GM12878 (cell line): ENCODE data around the gene TLR5. TPM values are rescaled to one million over a fixed set of nuclear protein-coding genes. Genes with fewer than 3 reads are reported as not detected.

ENCODE experiments used
- ATAC-seq: fragments of 200-7000 bp; cut with Tn5 transposase; 3 replicates; pipeline ENCODE4 v1.9.1; 2020; ENCODE audit warnings: mild to moderate bottlenecking, moderate library complexity
- BruUV-seq: library from RNA; stranded (reverse); fragments of 400-500 nt; replicated peaks from 2 replicates; lab custom pipeline; 2021; lab: Mats Ljungman, UMichigan
- CTCF ChIA-PET: fragments of 300-600 bp; sonication (Branson Sonifier 250); formaldehyde crosslinking; extraction: SDS; loops from one replicate; lab custom pipeline; 2021; ENCODE audit warnings: inconsistent platforms; lab: Yijun Ruan, JAX
- POLR2A ChIA-PET: fragments of 350-600 bp; formaldehyde crosslinking; extraction: SDS; loops from one replicate; lab custom pipeline; 2021; ENCODE audit warnings: inconsistent platforms; lab: Charles Lee
- RAD21 ChIA-PET: fragments of 300-600 bp; sonication (Branson Sonifier 250); formaldehyde crosslinking; loops from one replicate; lab custom pipeline; 2023; ENCODE audit warnings: antibody characterized with exemption; ENCODE audit not compliant: unreplicated experiment; lab: Charles Lee
- SMC1A ChIA-PET: fragments of 300-600 bp; sonication (Branson Sonifier 250); formaldehyde crosslinking; loops from one replicate; lab custom pipeline; 2023; ENCODE audit not compliant: unreplicated experiment, uncharacterized antibody; lab: Charles Lee
- DNase-seq: peaks from one replicate; pipeline ENCODE4 v3.0.0-alpha.2; 2011; ENCODE audit warnings: low read depth, low spot score
- FAIRE-seq: peaks from 3 replicates; lab custom pipeline; 2011; peaks lifted over from hg19 to GRCh38; lab: Jason Lieb, UNC
- H2AFZ ChIP-seq: 2 replicates; pipeline ENCODE4 v1.6.0; 2011; ENCODE audit warnings: low read depth, low read length, control low read depth; ENCODE audit not compliant: control insufficient read depth
- H3K27ac ChIP-seq: 2 replicates; pipeline ENCODE4 v1.5.1; 2011; ENCODE audit warnings: control low read depth; ENCODE audit not compliant: control insufficient read depth, insufficient read depth
- H3K27me3 ChIP-seq, 2 experiments: replicated peaks in 1 of 2; 2 replicates each; pipeline versions ENCODE4 v1.6.0 to v1.6.1; 2011; ENCODE audit warnings: low read length in 1 of 2; ENCODE audit not compliant: control insufficient read depth in 2 of 2, insufficient read depth in 2 of 2
- H3K36me3 ChIP-seq, 2 experiments: 2 replicates each; pipeline ENCODE4 v1.5.1; 2011; ENCODE audit warnings: low read length in 1 of 2; ENCODE audit not compliant: control insufficient read depth in 2 of 2, insufficient read depth in 2 of 2
- H3K4me1 ChIP-seq: 2 replicates; pipeline ENCODE4 v1.6.1; 2011; ENCODE audit warnings: mild to moderate bottlenecking, low read length, moderate library complexity, mixed read lengths; ENCODE audit not compliant: control insufficient read depth, insufficient read depth
- H3K4me2 ChIP-seq: 2 replicates; pipeline ENCODE4 v1.6.0; 2011; ENCODE audit warnings: control low read depth; ENCODE audit not compliant: control insufficient read depth, insufficient read depth
- H3K4me3 ChIP-seq: fragments of 200-600 bp; sonication (generic); 2 replicates; pipeline ENCODE4 v1.5.1; 2016
- H3K79me2 ChIP-seq: 2 replicates; pipeline ENCODE4 v1.6.0; 2011; ENCODE audit warnings: low read length; ENCODE audit not compliant: control insufficient read depth, insufficient read depth
- H3K9ac ChIP-seq: 2 replicates; pipeline ENCODE4 v1.8.0; 2011; ENCODE audit warnings: low read length, control low read depth, mixed read lengths; ENCODE audit not compliant: control insufficient read depth, insufficient read depth
- H3K9me3 ChIP-seq: replicated peaks from 3 replicates; pipeline ENCODE4 v1.5.1; 2011; ENCODE audit warnings: mild to moderate bottlenecking, low read length; ENCODE audit not compliant: control insufficient read depth, insufficient read depth
- H4K20me1 ChIP-seq: 2 replicates; pipeline ENCODE4 v1.6.0; 2011; ENCODE audit not compliant: control insufficient read depth, insufficient read depth
- KAT2A ChIP-seq: conservative IDR thresholded peaks from 2 replicates; pipeline ENCODE4 v1.6.1; 2011; ENCODE audit warnings: low read depth, low read length; ENCODE audit not compliant: control insufficient read depth
- SMC3 ChIP-seq: IDR thresholded peaks from 2 replicates; pipeline ENCODE4 v1.6.1; 2011; ENCODE audit warnings: low read length, improper control_type of control experiment, borderline replicate concordance
- ZNF207 ChIP-seq: fragments of 450-650 bp; IDR thresholded peaks from 2 replicates; pipeline ENCODE4 v1.6.1; 2014; ENCODE audit warnings: antibody characterized with exemption, mild to moderate bottlenecking, borderline replicate concordance
- ZNF384 ChIP-seq: IDR thresholded peaks from 2 replicates; pipeline ENCODE4 v1.6.1; 2012; ENCODE audit warnings: low read depth, mild to moderate bottlenecking, low read length, improper control_type of control experiment, borderline replicate concordance
- WGBS: methylation state at CpG from one replicate; pipeline ENCODE4 v1.1.6; 2016; ENCODE audit warnings: low lambda C conversion rate; ENCODE audit not compliant: insufficient replicate concordance, insufficient coverage; ENCODE audit errors: missing lambda C conversion rate; 5-methylcytosine and 5-hydroxymethylcytosine counted together
- in situ Hi-C: fragments of 300-500 bp; cut with MboI; formaldehyde crosslinking; loops from 9 replicates; pipeline ENCODE4 v1.14.3; 2018; ENCODE audit warnings: mixed read lengths
- intact Hi-C: fragments of 100-400 bp; cut with micrococcal nuclease; formaldehyde crosslinking; loops from one replicate; pipeline ENCODE4 v1.14.2; 2022; ENCODE audit not compliant: unreplicated experiment
- polyA plus RNA-seq, 11 experiments: library from polyadenylated mRNA; depleted of rRNA in 4 of 11; unstranded in 6 of 11; stranded (reverse) in 5 of 11; fragments of >200 nt; fragmentation: Nextera tagmentation in 4 of 11; fragmentation: Illumina TruSeq in 1 of 11; extraction: Ambion mirVana in 4 of 11; extraction: Trizol in 1 of 11; gene quantifications; 1 replicate in 1 of 11; 2 replicates in 10 of 11; pipeline versions ENCODE4 v1.2.1 to v1.2.3, GENCODE V29; 2011 to 2016; ENCODE audit warnings: inconsistent platforms in 2 of 11, missing spikeins in 2 of 11, low read depth in 1 of 11
- total RNA-seq, 4 experiments: library from RNA; depleted of rRNA in 3 of 4; stranded (reverse); fragments of >200 nt in 3 of 4; fragmentation: Illumina TruSeq in 1 of 4; extraction: Trizol in 1 of 4; gene quantifications; 2 replicates each; pipeline versions ENCODE4 v1.2.1 to v1.2.3, GENCODE V29; 2013 to 2021
- TF ChIP-seq, protein P1 (sequence below): IDR thresholded peaks from 2 replicates; pipeline ENCODE4 v1.6.1; 2011; ENCODE audit warnings: borderline replicate concordance, low read depth, mild to moderate bottlenecking, moderate library complexity, low read length; ENCODE audit not compliant: insufficient read depth, poor library complexity, severe bottlenecking
- TF ChIP-seq, protein P2 (sequence below): fragments of 450-650 bp; IDR thresholded peaks from 2 replicates; pipeline ENCODE4 v1.6.1; 2018; ENCODE audit warnings: mild to moderate bottlenecking, low read depth, moderate library complexity; ENCODE audit not compliant: partially characterized antibody
- TF ChIP-seq, protein P3 (sequence below): fragments of 150-350 bp; IDR thresholded peaks from 2 replicates; pipeline ENCODE4 v1.6.1; 2014; ENCODE audit warnings: mild to moderate bottlenecking, low read depth, low read length
- TF ChIP-seq, protein P4 (sequence below): fragments of 450-650 bp; IDR thresholded peaks from 2 replicates; pipeline ENCODE4 v1.6.1; 2017; ENCODE audit warnings: mild to moderate bottlenecking, moderate library complexity

The TLR5 gene
- total and polyA plus RNA-seq, 10 of the 15 experiments (the other 5 are each of a cell fraction or from before 2014, with no cell fraction given) = 0.34 to 5.3 (median 0.79) TPM

DNA sequence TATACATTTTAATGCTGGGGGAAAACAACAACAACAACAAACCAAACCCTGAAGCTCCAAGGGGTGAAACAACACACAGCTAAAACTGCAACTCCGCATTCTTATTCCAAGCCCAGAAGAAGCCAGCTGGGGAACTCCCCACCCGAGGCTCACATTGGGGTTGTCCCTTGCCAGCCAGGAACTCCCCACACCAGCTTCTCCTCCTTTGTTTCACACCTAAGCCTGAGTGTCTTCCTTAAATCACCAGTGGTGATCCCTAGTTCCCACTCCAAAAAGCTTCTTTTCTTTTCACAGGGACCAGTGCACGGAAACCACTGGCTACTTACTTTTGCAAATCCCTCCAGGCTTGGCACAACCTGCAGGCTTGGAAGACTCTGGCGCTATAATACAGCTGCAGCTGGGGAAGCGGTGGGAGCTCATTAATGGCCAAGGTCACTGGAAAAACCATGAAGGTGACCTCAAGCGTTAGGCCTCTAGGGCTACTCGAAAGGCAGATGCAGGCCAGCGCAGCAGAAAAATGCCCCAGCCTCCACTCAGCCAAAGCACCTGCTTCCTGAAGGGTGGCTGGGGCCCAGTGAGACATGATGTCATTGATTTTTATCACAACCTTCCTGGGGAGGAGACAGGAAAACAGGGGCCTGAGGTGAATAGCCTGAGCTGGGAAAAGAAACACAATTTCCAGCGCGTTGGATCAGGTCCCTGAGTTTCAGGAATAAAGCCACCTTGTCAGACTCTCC, 40.1 kb downstream of the TLR5 start:
- no peak overlapping the region for H3K4me3 ChIP-seq
- no peak overlapping the region for H3K9ac ChIP-seq
- CTCF ChIA-PET = interaction anchor here (0.8 to 3.6 kb wide), 4 partner anchors 13 to 22 kb away, joined by 3 to 21 read pairs (median 10); no protein-coding TSS in a partner anchor
- H4K20me1 ChIP-seq = no peaks in the 10 kb centered on the region
- H2AFZ ChIP-seq = no peak overlapping the region
- POLR2A ChIA-PET = interaction anchor here (0.6 kb wide), 1 partner anchor 402 kb away, joined by 5 read pairs; no protein-coding TSS in a partner anchor
- FAIRE-seq = no peak
- RAD21 ChIA-PET = no interaction called here
- no peaks in the 10 kb centered on the region for H3K36me3 ChIP-seq
- H3K4me1 ChIP-seq = no peaks in the 10 kb centered on the region
- H3K27me3 ChIP-seq = no peaks in the 10 kb centered on the region
- no TSS peak for BruUV-seq
- no peak overlapping the region for H3K4me2 ChIP-seq
- in situ Hi-C loops = no loop called here
- no peaks in the 10 kb centered on the region for H3K9me3 ChIP-seq
- SMC1A ChIA-PET = no interaction called here
- ATAC-seq = no peak
- H3K27ac ChIP-seq = no peak overlapping the region
- WGBS = 28% methylated on average over 10 of the region's 10 CpGs
- TF ChIP-seq SMC3 (no peak), ZNF207 (no peak), ZNF384 (no peak), KAT2A (no peak)
- TF ChIP-seq, protein P1, sequence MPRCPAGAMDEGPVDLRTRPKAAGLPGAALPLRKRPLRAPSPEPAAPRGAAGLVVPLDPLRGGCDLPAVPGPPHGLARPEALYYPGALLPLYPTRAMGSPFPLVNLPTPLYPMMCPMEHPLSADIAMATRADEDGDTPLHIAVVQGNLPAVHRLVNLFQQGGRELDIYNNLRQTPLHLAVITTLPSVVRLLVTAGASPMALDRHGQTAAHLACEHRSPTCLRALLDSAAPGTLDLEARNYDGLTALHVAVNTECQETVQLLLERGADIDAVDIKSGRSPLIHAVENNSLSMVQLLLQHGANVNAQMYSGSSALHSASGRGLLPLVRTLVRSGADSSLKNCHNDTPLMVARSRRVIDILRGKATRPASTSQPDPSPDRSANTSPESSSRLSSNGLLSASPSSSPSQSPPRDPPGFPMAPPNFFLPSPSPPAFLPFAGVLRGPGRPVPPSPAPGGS = no peak
- TF ChIP-seq, protein P2, sequence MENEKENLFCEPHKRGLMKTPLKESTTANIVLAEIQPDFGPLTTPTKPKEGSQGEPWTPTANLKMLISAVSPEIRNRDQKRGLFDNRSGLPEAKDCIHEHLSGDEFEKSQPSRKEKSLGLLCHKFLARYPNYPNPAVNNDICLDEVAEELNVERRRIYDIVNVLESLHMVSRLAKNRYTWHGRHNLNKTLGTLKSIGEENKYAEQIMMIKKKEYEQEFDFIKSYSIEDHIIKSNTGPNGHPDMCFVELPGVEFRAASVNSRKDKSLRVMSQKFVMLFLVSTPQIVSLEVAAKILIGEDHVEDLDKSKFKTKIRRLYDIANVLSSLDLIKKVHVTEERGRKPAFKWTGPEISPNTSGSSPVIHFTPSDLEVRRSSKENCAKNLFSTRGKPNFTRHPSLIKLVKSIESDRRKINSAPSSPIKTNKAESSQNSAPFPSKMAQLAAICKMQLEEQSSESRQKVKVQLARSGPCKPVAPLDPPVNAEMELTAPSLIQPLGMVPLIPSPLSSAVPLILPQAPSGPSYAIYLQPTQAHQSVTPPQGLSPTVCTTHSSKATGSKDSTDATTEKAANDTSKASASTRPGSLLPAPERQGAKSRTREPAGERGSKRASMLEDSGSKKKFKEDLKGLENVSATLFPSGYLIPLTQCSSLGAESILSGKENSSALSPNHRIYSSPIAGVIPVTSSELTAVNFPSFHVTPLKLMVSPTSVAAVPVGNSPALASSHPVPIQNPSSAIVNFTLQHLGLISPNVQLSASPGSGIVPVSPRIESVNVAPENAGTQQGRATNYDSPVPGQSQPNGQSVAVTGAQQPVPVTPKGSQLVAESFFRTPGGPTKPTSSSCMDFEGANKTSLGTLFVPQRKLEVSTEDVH = no peak
- TF ChIP-seq, protein P3, sequence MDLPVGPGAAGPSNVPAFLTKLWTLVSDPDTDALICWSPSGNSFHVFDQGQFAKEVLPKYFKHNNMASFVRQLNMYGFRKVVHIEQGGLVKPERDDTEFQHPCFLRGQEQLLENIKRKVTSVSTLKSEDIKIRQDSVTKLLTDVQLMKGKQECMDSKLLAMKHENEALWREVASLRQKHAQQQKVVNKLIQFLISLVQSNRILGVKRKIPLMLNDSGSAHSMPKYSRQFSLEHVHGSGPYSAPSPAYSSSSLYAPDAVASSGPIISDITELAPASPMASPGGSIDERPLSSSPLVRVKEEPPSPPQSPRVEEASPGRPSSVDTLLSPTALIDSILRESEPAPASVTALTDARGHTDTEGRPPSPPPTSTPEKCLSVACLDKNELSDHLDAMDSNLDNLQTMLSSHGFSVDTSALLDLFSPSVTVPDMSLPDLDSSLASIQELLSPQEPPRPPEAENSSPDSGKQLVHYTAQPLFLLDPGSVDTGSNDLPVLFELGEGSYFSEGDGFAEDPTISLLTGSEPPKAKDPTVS = no peak
- TF ChIP-seq, protein P4, sequence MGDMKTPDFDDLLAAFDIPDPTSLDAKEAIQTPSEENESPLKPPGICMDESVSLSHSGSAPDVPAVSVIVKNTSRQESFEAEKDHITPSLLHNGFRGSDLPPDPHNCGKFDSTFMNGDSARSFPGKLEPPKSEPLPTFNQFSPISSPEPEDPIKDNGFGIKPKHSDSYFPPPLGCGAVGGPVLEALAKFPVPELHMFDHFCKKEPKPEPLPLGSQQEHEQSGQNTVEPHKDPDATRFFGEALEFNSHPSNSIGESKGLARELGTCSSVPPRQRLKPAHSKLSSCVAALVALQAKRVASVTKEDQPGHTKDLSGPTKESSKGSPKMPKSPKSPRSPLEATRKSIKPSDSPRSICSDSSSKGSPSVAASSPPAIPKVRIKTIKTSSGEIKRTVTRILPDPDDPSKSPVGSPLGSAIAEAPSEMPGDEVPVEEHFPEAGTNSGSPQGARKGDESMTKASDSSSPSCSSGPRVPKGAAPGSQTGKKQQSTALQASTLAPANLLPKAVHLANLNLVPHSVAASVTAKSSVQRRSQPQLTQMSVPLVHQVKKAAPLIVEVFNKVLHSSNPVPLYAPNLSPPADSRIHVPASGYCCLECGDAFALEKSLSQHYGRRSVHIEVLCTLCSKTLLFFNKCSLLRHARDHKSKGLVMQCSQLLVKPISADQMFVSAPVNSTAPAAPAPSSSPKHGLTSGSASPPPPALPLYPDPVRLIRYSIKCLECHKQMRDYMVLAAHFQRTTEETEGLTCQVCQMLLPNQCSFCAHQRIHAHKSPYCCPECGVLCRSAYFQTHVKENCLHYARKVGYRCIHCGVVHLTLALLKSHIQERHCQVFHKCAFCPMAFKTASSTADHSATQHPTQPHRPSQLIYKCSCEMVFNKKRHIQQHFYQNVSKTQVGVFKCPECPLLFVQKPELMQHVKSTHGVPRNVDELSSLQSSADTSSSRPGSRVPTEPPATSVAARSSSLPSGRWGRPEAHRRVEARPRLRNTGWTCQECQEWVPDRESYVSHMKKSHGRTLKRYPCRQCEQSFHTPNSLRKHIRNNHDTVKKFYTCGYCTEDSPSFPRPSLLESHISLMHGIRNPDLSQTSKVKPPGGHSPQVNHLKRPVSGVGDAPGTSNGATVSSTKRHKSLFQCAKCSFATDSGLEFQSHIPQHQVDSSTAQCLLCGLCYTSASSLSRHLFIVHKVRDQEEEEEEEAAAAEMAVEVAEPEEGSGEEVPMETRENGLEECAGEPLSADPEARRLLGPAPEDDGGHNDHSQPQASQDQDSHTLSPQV = no peak
- intact Hi-C loops = no loop called here
- H3K79me2 ChIP-seq = no peaks in the 10 kb centered on the region
- DNase-seq = no peak
